NCI-H2196 (cell line): ENCODE results near the gene GPR161.
"Not testable (repeated sequence)": the region's sequence is repeated elsewhere in the genome, so short reads cannot be mapped to it uniquely, and the experiment has no call there.

Experiments
- DNase-seq: peaks from one replicate; lab custom pipeline; 2025; ENCODE audit not compliant: unreplicated experiment; lab: John Stamatoyannopoulos, UW

GPR161 gene

GRCh38 chr1:168089326-168089978, 47.3 kb downstream of the GPR161 start:
- no peak for DNase-seq

- DNase-seq, result no peak
These were observed 48.0 kb downstream of the GPR161 start for GRCh38 chr1:168088511-168089325.

GRCh38 chr1:168087696-168088095, 49.0 kb downstream of the GPR161 start:
- no peak for DNase-seq

- no peak for DNase-seq
These were observed 50.3 kb downstream of the GPR161 start for GRCh38 chr1:168086438-168086837.

- no peak for DNase-seq
These were observed 51.3 kb downstream of the GPR161 start for GRCh38 chr1:168085401-168085872.

GRCh38 chr1:168084396-168085231, 52.1 kb downstream of the GPR161 start:
- DNase-seq, result peak; percentile 35

GRCh38 chr1:168083456-168084325, 53.0 kb downstream of the GPR161 start:
- DNase-seq, result no peak

- DNase-seq, result peak; percentile 79
These were observed 54.5 kb downstream of the GPR161 start for GRCh38 chr1:168082008-168082876.

GRCh38 chr1:168081373-168082007, 55.2 kb downstream of the GPR161 start:
- DNase-seq, result no peak

GRCh38 chr1:168079761-168080160, 57.0 kb downstream of the GPR161 start:
- no peak for DNase-seq

GRCh38 chr1:168069384-168069783, 67.3 kb downstream of the GPR161 start:
- no peak for DNase-seq

GRCh38 chr1:168065506-168065905, 71.2 kb downstream of the GPR161 start:
- no peak for DNase-seq

GRCh38 chr1:168064216-168064615, 72.5 kb downstream of the GPR161 start:
- DNase-seq, result no peak

GRCh38 chr1:168057921-168058320, 78.8 kb downstream of the GPR161 start:
- no peak for DNase-seq

- no peak for DNase-seq
These were observed 79.4 kb downstream of the GPR161 start for GRCh38 chr1:168057355-168057754.

- not testable (repeated sequence) for DNase-seq
These were observed 80.6 kb downstream of the GPR161 start for GRCh38 chr1:168056152-168056551.

GRCh38 chr1:168054117-168054516, 82.6 kb downstream of the GPR161 start:
- no peak for DNase-seq

GRCh38 chr1:168053681-168054080, 83.0 kb downstream of the GPR161 start:
- DNase-seq, result no peak

GRCh38 chr1:168050880-168051279, 85.8 kb downstream of the GPR161 start:
- DNase-seq, result no peak
